ENCODE measurements around the gene OR10H2. TPM values are rescaled to one million over a fixed set of nuclear protein-coding genes. Genes with fewer than 3 reads are reported as not detected.

Gene OR10H2
- total RNA-seq, 2 donors from 2014 or later, result not detected

DNA sequence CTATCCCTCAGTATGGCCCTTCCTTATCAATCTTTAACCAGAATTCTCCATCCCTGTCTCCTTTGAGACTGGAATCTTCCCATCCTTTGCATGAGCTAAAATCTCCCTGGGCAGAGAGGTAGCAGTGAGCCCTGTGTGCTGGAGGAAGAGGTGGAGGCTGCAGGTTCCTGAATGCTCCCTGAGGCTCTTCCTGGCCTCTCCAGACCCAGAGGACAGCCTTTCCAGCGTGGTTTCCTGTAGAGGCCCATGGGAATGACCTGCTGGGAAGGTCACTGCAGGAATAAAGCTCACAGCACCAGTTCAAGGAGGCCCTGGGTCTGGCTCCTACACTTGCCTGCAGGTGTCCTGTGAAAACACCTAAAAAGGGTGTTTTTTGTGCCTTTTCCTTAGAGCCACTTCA lies 4.6 kb downstream of the OR10H2 start:
- WGBS, 2 experiments (ENCODE audit: insufficient coverage in 1 of 2, insufficient read length in 1 of 2), result 0% methylated on average over 1 of the region's 1 CpG
- H3K4me3 ChIP-seq (ENCODE audit: low read length), result no peak overlapping the region
- TF ChIP-seq, protein P1, sequence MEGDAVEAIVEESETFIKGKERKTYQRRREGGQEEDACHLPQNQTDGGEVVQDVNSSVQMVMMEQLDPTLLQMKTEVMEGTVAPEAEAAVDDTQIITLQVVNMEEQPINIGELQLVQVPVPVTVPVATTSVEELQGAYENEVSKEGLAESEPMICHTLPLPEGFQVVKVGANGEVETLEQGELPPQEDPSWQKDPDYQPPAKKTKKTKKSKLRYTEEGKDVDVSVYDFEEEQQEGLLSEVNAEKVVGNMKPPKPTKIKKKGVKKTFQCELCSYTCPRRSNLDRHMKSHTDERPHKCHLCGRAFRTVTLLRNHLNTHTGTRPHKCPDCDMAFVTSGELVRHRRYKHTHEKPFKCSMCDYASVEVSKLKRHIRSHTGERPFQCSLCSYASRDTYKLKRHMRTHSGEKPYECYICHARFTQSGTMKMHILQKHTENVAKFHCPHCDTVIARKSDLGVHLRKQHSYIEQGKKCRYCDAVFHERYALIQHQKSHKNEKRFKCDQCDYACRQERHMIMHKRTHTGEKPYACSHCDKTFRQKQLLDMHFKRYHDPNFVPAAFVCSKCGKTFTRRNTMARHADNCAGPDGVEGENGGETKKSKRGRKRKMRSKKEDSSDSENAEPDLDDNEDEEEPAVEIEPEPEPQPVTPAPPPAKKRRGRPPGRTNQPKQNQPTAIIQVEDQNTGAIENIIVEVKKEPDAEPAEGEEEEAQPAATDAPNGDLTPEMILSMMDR (conservative IDR thresholded peaks at IDR 0.05), result no peak
- Mint-ChIP-seq H3K4me1 (no peaks in the 10 kb centered on the region), H3K9me3 (peaks cover 89% of the 10 kb centered on the region), H3K36me3 (ENCODE audit: low read depth) (no peaks in the 10 kb centered on the region), H3K27me3 (ENCODE audit: insufficient read depth) (no peaks in the 10 kb centered on the region), H3K4me3 (no peak overlapping the region), H3K27ac (no peak overlapping the region)
- no peaks in the 10 kb centered on the region for H3K36me3 ChIP-seq (ENCODE audit: control insufficient read depth, insufficient read depth, low read length)
- H3K27me3 ChIP-seq (ENCODE audit: control insufficient read depth, insufficient read depth, low read length, poor library complexity, severe bottlenecking), result no peaks in the 10 kb centered on the region
- H3K9ac ChIP-seq (ENCODE audit: extremely low read depth, low read length, poor library complexity, severe bottlenecking), result no peak overlapping the region
- no peaks in the 10 kb centered on the region for H3K4me1 ChIP-seq (ENCODE audit: control insufficient read depth, insufficient read depth, low read length)
- H3K9me3 ChIP-seq (ENCODE audit: control insufficient read depth, low read length), result peaks cover 69% of the 10 kb centered on the region
- no peak overlapping the region for H3K27ac ChIP-seq (ENCODE audit: low read depth, low read length)
- no peak for DNase-seq

DNA sequence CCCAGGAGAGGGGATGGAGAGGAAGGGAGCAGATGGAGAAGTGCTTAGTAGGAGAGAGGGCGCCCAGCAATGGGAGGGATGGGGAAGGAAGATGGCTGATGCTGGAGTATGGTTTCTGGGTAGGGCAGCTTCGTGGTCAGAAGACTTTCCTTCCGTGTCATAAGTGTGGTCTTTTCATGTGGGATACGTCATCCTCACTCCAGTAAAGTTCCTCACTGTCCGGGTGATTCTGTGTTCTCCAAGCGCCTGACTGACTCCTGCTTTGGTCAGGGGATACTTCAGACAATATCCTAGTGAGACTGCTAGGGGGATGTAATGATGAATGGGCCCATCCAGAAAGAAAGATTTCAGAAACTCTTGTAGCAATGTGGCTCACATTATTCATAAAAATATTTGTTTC lies 6.1 kb downstream of the OR10H2 start:
- Mint-ChIP-seq H3K36me3 (ENCODE audit: low read depth) (no peaks in the 10 kb centered on the region), H3K4me3 (no peak overlapping the region)
- DNase-seq, result no peak

DNA sequence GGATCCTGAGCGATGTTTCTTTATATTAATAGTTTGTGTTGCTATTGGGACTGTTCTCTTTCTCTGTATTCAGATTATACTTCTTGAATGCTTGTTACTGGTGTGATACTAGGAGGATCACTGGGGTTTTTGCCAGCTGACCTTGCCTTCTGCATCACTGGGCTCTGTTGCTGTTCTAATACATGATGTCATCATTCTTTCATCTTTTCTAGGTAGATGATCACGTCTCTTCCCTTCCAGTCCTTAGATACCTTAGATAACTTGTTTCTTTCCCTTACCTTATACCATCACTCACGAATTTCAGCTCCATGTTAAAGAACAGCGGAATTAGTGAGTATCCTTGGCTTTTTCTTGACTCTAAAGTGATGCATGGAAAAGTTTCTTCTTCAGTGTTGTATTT lies 9.9 kb downstream of the OR10H2 start, which contains the start of gene OR10H3:
OR10H3 (plus strand) TSS at position 264 of the 400 bp plus-strand sequence. CDS start 3,408 bp downstream, outside the sequence.
- no peak within 1 kb of the TSS for H3K27ac ChIP-seq (ENCODE audit: low read depth, low read length)
- peaks cover 74% of the 10 kb centered on the region for H3K9me3 ChIP-seq (ENCODE audit: control insufficient read depth, low read length)
- H3K27me3 Mint-ChIP-seq (ENCODE audit: insufficient read depth), result no peaks in the 10 kb centered on the region
- no peak for DNase-seq
- no peak within 1 kb of the TSS for H3K9ac ChIP-seq (ENCODE audit: extremely low read depth, low read length, poor library complexity, severe bottlenecking)
- no peak within 1 kb of the TSS for H3K4me3 Mint-ChIP-seq
- no peaks in the 10 kb centered on the region for H3K4me1 ChIP-seq (ENCODE audit: control insufficient read depth, insufficient read depth, low read length)
- H3K4me3 ChIP-seq (ENCODE audit: low read length), result no peak within 1 kb of the TSS
- TF ChIP-seq, protein P1 (conservative IDR thresholded peaks at IDR 0.05), result no peak
- no peaks in the 10 kb centered on the region for H3K4me1 Mint-ChIP-seq
- H3K36me3 Mint-ChIP-seq (ENCODE audit: low read depth), result no peaks in the 10 kb centered on the region
- no peaks in the 10 kb centered on the region for H3K27me3 ChIP-seq (ENCODE audit: control insufficient read depth, insufficient read depth, low read length, poor library complexity, severe bottlenecking)
- H3K27ac Mint-ChIP-seq, result no peak within 1 kb of the TSS
- H3K36me3 ChIP-seq (ENCODE audit: control insufficient read depth, insufficient read depth, low read length), result no peaks in the 10 kb centered on the region
- 34 to 44% methylated on average over 2 to 3 of the region's 4 CpGs for WGBS, 2 experiments (ENCODE audit: insufficient coverage in 1 of 2, insufficient read length in 1 of 2)
- H3K9me3 Mint-ChIP-seq, result peaks cover 82% of the 10 kb centered on the region

More for the DNA sequence above, 6.1 kb downstream of the OR10H2 start:
- H3K4me1 Mint-ChIP-seq, result no peaks in the 10 kb centered on the region
- H3K4me1 ChIP-seq (ENCODE audit: control insufficient read depth, insufficient read depth, low read length), result no peaks in the 10 kb centered on the region
- 43 to 53% methylated on average over 1 to 6 of the region's 6 CpGs for WGBS, 2 experiments (ENCODE audit: insufficient coverage in 1 of 2, insufficient read length in 1 of 2)
- H3K9ac ChIP-seq (ENCODE audit: extremely low read depth, low read length, poor library complexity, severe bottlenecking), result no peak overlapping the region
- H3K36me3 ChIP-seq (ENCODE audit: control insufficient read depth, insufficient read depth, low read length), result no peaks in the 10 kb centered on the region
- H3K27me3 Mint-ChIP-seq (ENCODE audit: insufficient read depth), result no peaks in the 10 kb centered on the region
- no peaks in the 10 kb centered on the region for H3K27me3 ChIP-seq (ENCODE audit: control insufficient read depth, insufficient read depth, low read length, poor library complexity, severe bottlenecking)
- H3K9me3 ChIP-seq (ENCODE audit: control insufficient read depth, low read length), result peaks cover 73% of the 10 kb centered on the region
- H3K27ac ChIP-seq (ENCODE audit: low read depth, low read length), result no peak overlapping the region
- no peak overlapping the region for H3K27ac Mint-ChIP-seq
- TF ChIP-seq, protein P1 (conservative IDR thresholded peaks at IDR 0.05), result no peak
- H3K9me3 Mint-ChIP-seq, result peaks cover 87% of the 10 kb centered on the region
- H3K4me3 ChIP-seq (ENCODE audit: low read length), result no peak overlapping the region
